HFF-Myc (cell line): ENCODE results near the gene FLVCR2.

ENCODE experiments used
- DNase-seq: peaks from one replicate; pipeline ENCODE4 v3.0.0-alpha.2; 2011; ENCODE audit warnings: low read depth; ENCODE audit errors: extremely low read depth
- H3K4me3 ChIP-seq: replicated peaks from 2 replicates; pipeline ENCODE4 v1.5.1; 2011; ENCODE audit warnings: low read depth, mild to moderate bottlenecking, control low read depth, low read length
- TF ChIP-seq, protein P1 (sequence below): IDR thresholded peaks from 2 replicates; pipeline ENCODE4 v1.5.1; 2012; ENCODE audit warnings: mild to moderate bottlenecking, low read depth, low read length, control low read depth; ENCODE audit errors: missing control alignments

The FLVCR2 gene

DNA sequence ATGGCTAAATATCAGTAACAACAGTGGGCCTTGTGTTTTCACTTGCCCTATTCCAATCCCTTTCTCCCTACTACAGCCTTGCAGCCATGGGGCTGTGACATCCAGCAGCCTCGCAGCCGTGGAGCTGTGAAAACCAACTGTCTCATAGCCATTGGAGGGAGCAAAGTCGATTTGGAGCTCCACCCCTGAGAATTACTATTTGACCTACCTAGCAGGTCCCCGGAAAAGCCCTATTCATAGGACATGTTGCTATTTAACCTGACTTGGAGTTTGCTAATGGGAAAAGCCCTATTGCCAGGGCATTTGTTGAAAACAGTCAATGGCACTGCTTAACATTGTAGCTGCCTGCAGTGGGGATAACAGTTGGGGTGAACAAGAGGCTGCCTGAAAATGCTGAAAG, 49.0 kb downstream of the FLVCR2 start:
- TF ChIP-seq, protein P1, sequence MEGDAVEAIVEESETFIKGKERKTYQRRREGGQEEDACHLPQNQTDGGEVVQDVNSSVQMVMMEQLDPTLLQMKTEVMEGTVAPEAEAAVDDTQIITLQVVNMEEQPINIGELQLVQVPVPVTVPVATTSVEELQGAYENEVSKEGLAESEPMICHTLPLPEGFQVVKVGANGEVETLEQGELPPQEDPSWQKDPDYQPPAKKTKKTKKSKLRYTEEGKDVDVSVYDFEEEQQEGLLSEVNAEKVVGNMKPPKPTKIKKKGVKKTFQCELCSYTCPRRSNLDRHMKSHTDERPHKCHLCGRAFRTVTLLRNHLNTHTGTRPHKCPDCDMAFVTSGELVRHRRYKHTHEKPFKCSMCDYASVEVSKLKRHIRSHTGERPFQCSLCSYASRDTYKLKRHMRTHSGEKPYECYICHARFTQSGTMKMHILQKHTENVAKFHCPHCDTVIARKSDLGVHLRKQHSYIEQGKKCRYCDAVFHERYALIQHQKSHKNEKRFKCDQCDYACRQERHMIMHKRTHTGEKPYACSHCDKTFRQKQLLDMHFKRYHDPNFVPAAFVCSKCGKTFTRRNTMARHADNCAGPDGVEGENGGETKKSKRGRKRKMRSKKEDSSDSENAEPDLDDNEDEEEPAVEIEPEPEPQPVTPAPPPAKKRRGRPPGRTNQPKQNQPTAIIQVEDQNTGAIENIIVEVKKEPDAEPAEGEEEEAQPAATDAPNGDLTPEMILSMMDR: no peak
- no peak overlapping the region for H3K4me3 ChIP-seq
- DNase-seq: no peak

DNA sequence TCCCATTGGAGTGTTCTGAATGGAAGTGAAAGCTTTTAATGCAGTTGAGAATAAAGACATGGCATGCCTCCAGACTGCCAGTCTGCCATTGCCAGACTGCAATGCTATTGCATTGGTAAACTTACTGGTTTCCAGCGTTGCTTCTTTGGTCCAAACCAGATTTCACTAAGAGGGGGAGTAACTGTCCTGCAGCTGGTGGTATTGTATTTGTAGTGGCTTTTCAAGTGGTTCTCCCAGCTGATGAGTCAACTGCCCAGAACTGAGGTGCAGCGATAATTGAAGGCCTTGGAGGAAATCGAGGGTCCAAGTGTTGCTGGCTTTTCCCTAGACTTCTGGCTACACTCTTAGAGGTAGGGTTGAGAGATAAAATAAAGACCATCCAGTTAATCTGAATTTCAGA, 50.4 kb downstream of the FLVCR2 start:
- DNase-seq: no peak
- no peak overlapping the region for H3K4me3 ChIP-seq
- TF ChIP-seq, protein P1: no peak

DNA sequence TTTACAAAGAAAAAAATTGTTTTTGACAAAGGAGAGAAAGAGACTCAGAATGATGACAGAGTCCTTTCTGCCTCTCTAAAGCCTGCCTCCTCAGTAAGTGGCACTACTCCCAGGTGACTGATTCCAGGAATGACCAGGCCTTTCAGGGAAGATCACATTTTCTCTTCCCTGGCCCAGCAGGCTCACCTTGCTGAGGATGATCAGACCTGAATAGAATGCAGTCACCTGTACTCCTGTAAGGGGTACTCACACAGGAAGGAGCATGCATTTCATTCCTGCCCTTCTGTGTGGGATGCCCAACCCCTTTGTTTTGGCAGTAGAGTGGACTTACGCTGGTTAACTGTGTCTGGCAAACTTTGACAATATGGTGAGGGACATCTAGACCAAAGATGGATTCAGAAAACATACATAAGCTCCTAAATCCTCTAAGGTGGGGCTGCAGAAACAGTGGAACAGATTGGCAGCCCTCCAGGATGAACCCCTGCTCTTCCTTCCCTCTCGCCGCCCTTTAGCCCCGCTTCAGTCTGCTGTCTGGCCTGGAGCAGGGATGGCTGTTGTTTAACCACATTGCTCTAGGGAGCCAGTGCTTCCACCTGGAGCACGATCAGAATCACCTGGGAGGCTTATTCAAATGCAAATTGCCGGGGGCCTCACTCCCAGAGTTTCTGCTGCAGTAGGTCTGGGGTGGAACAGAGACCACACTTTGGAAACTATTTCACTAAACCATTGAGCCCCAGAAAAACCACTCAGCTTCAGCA, 52.5 kb downstream of the FLVCR2 start:
- TF ChIP-seq, protein P1: no peak
- no peak for DNase-seq
- no peak overlapping the region for H3K4me3 ChIP-seq

DNA sequence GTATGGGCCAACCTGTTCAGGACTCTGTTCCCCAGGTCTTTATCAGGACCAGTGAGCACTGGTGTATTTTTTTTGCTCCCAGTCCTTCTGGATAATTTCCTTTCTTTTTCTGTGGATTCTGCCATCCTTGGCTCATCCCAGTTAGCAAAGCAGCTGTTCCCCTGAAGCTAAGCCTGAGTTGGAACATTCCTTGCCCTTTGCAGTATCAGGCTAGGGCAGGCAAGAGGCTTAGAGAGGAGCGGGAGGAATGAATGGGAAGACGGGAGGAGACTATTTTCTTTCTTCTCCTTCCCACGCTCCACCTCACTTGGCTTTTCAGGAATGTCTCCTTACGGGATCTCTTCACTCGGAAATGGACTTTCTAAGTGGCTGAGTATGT, 53.0 kb downstream of the FLVCR2 start:
- DNase-seq: no peak
- no peak overlapping the region for H3K4me3 ChIP-seq
- TF ChIP-seq, protein P1: no peak

DNA sequence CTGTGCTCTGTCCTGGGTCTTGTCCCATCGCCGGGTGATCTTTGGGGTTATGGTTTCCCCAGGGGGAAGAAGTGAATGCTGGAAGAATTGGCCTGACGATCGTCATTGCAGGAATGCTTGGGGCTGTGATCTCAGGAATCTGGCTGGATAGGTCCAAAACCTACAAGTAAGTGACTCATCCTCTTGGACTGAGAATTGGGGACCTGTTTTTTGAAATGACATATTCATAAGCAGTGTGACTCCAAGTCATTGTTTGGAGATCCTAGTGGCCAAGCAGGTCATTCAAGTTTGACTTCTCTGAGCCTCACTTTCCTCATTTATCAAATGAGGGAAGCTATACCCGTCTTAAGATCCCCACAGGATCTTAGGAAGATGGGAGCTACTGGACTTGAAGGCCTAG, 56.4 kb downstream of the FLVCR2 start:
- TF ChIP-seq, protein P1: no peak
- no peak overlapping the region for H3K4me3 ChIP-seq
- DNase-seq: no peak

DNA sequence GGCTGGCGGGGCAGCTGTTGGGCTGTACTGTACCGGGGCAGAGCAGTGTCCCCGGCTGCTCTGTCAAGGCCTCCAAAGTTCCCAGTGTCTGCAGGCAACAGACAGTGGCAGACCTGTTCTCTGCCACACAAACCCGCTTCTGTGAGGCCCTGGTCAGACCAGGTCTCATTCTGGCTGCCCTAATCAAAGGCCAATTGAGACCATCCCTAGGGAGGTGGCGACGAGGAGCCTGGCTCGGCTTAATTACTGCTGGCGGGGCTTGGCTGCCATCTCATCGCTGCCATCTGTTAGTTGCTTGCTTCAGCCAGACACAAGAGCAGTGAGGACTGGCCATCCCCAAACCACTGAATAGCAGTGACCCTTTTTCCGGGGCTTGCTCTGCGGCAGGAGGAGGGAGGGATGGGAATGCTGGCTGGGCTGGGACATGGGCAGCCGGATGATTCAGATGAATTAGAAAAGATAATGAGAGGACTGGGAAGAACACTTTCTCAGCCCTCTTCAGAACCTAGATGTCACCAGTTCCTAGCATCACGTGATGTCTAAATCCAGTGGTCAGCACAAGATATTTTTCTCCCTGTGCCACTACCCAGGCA, 57.8 kb downstream of the FLVCR2 start:
- no peak overlapping the region for H3K4me3 ChIP-seq
- TF ChIP-seq, protein P1: no peak
- no peak for DNase-seq
